GM12878 (cell line): ENCODE results near the gene POLD1. TPM values are rescaled to one million over a fixed set of nuclear protein-coding genes. Genes with fewer than 3 reads are reported as not detected.

Experiments
- ATF2 ChIP-seq: IDR thresholded peaks from 2 replicates; pipeline ENCODE4 v1.6.1; 2012; ENCODE audit warnings: low read length, inconsistent platforms
- CBX5 ChIP-seq: sonication (generic); IDR thresholded peaks from 2 replicates; pipeline ENCODE4 v1.6.1; 2016; ENCODE audit warnings: low read depth, moderate library complexity, mild to moderate bottlenecking, inconsistent platforms
- FOXM1 ChIP-seq: IDR thresholded peaks from 2 replicates; pipeline ENCODE4 v1.6.1; 2012; ENCODE audit warnings: low read depth, mild to moderate bottlenecking, inconsistent platforms, low read length, moderate library complexity
- HDAC2 ChIP-seq: fragments of 200-600 bp; sonication (generic); IDR thresholded peaks from 2 replicates; pipeline ENCODE4 v1.6.1; 2017
- MYC ChIP-seq: IDR thresholded peaks from 2 replicates; pipeline ENCODE4 v1.6.1; 2011; ENCODE audit warnings: mild to moderate bottlenecking, low read length, moderate library complexity, inconsistent platforms; ENCODE audit not compliant: insufficient read depth, insufficient replicate concordance, insufficient read length, severe bottlenecking
- NFIC ChIP-seq: IDR thresholded peaks from 2 replicates; pipeline ENCODE4 v1.6.1; 2012; ENCODE audit warnings: low read depth, mild to moderate bottlenecking, inconsistent platforms, low read length, moderate library complexity
- NFYA ChIP-seq: IDR thresholded peaks from 2 replicates; pipeline ENCODE4 v1.6.1; 2011; ENCODE audit warnings: low read depth, mild to moderate bottlenecking, low read length, improper control_type of control experiment, borderline replicate concordance
- RAD21 ChIP-seq: IDR thresholded peaks from 2 replicates; pipeline ENCODE4 v1.6.1; 2011; ENCODE audit warnings: mild to moderate bottlenecking, low read depth, low read length, moderate library complexity; ENCODE audit not compliant: insufficient read depth
- RFX5 ChIP-seq: IDR thresholded peaks from 2 replicates; pipeline ENCODE4 v1.6.1; 2011; ENCODE audit warnings: low read depth, low read length, improper control_type of control experiment
- SP1 ChIP-seq: IDR thresholded peaks from one replicate; pipeline ENCODE4 v1.6.1; 2011; ENCODE audit warnings: low read depth, low read length
- SRF ChIP-seq, 2 experiments: IDR thresholded peaks; 2 replicates each; pipeline ENCODE4 v1.6.1; 2011; ENCODE audit warnings: low read depth in 2 of 2, low read length in 2 of 2, mild to moderate bottlenecking in 1 of 2, moderate library complexity in 1 of 2
- TAF1 ChIP-seq: IDR thresholded peaks from 2 replicates; pipeline ENCODE4 v1.6.1; 2011; ENCODE audit warnings: mild to moderate bottlenecking, low read depth, low read length, borderline replicate concordance
- USF2 ChIP-seq: IDR thresholded peaks from 2 replicates; pipeline ENCODE4 v1.6.1; 2011; ENCODE audit warnings: low read depth, low read length, improper control_type of control experiment, borderline replicate concordance
- YY1 ChIP-seq: IDR thresholded peaks from 2 replicates; pipeline ENCODE4 v1.6.1; 2011; ENCODE audit warnings: low read depth, mild to moderate bottlenecking, low read length
- ZBTB4 ChIP-seq: fragments of 450-650 bp; formaldehyde crosslinking; IDR thresholded peaks from 2 replicates; pipeline ENCODE4 v1.4.0; 2022; ENCODE audit warnings: mild to moderate bottlenecking, moderate library complexity
- polyA plus RNA-seq, 11 experiments: library from polyadenylated mRNA; depleted of rRNA in 4 of 11; unstranded in 6 of 11; stranded (reverse) in 5 of 11; fragments of >200 nt; fragmentation: Nextera tagmentation in 4 of 11; fragmentation: Illumina TruSeq in 1 of 11; extraction: Ambion mirVana in 4 of 11; extraction: Trizol in 1 of 11; gene quantifications; 1 replicate in 1 of 11; 2 replicates in 10 of 11; pipeline versions ENCODE4 v1.2.1 to v1.2.3, GENCODE V29; 2011 to 2016; ENCODE audit warnings: inconsistent platforms in 2 of 11, missing spikeins in 2 of 11, low read depth in 1 of 11
- total RNA-seq, 4 experiments: library from RNA; depleted of rRNA in 3 of 4; stranded (reverse); fragments of >200 nt in 3 of 4; fragmentation: Illumina TruSeq in 1 of 4; extraction: Trizol in 1 of 4; gene quantifications; 2 replicates each; pipeline versions ENCODE4 v1.2.1 to v1.2.3, GENCODE V29; 2013 to 2021
- TF ChIP-seq, protein P1 (sequence below): IDR thresholded peaks from 2 replicates; pipeline ENCODE4 v1.6.1; 2011; ENCODE audit warnings: mild to moderate bottlenecking, low read depth, low read length, moderate library complexity; ENCODE audit not compliant: insufficient replicate concordance
- TF ChIP-seq, protein P2 (sequence below): fragments of 450-650 bp; IDR thresholded peaks from 2 replicates; pipeline ENCODE4 v1.6.1; 2016; ENCODE audit warnings: mild to moderate bottlenecking
- TF ChIP-seq, protein P3 (sequence below): fragments of 450-650 bp; IDR thresholded peaks from 2 replicates; pipeline ENCODE4 v1.6.1; 2017; ENCODE audit warnings: low read depth, mild to moderate bottlenecking, moderate library complexity

The POLD1 gene
- total and polyA plus RNA-seq, 10 of the 15 experiments (the other 5 are each of a cell fraction or from before 2014, with no cell fraction given): 0.76 to 165 (median 63.4) TPM

DNA sequence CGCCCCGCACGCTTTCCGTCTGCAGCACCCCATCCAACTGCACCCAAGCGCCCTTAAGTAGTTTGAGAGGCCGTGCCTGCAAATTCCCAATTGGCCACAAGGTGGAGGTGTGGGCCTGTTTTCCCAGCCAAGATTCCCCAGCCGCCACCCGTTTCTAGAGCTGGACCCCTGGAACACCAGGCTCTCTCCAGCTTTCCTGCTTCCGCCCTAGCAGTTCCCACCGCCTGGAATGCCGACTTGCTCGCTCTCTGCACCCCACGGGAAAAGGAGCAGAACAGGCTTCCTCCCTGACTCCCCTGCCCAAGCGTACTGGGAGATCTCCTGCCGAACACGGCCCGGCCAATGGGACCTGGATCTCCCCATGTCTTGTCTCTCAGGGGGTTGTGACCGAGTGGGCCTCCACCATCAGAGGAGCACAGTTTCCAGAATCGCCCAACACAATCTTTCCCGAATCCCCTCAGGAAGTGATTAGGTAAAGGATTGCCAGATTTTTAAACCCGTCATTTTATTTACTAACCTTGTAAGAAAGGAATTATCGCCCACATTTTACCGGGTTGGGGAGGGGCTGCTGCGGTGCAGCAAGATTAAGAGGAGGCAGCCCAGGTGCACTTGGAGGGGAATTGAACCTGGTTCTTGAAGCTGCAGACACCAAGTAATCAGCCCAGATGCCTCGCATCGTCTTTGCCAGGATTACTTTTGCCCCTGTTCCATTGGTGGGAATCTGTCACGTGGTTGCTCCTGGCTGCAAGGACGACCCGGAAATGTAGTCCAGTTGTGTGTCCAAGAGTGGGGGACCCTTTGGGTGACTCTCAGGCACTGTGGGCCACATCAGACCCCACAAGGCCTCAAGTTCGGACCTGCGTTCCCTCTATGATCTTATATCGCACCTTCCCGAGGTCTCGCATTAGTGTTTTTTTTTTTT, 15.2 kb upstream of the POLD1 start (continued):
- TF ChIP-seq MYC: no peak
- TF ChIP-seq USF2: peak; percentile 79
- no peak for TF ChIP-seq HDAC2
- TF ChIP-seq, protein P1, sequence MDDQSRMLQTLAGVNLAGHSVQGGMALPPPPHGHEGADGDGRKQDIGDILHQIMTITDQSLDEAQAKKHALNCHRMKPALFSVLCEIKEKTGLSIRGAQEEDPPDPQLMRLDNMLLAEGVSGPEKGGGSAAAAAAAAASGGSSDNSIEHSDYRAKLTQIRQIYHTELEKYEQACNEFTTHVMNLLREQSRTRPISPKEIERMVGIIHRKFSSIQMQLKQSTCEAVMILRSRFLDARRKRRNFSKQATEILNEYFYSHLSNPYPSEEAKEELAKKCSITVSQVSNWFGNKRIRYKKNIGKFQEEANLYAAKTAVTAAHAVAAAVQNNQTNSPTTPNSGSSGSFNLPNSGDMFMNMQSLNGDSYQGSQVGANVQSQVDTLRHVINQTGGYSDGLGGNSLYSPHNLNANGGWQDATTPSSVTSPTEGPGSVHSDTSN: no peak
- TF ChIP-seq SP1: peak; percentile 78
- no peak for TF ChIP-seq SRF (IDR thresholded peaks at IDR 0.05; ENCODE audit: low read depth in 2 of 2, low read length in 2 of 2)
- TF ChIP-seq TAF1: peak; percentile 71
- 0 out of 2 replicates have a peak, but pooled peaks have one; percentile 19 for TF ChIP-seq YY1
- TF ChIP-seq CBX5: no peak
- no peak for TF ChIP-seq FOXM1
- 0 out of 2 replicates have a peak, but pooled peaks have one; percentile 13 for TF ChIP-seq ZBTB4 (CRISPR knock-in tag)
- TF ChIP-seq, protein P2, sequence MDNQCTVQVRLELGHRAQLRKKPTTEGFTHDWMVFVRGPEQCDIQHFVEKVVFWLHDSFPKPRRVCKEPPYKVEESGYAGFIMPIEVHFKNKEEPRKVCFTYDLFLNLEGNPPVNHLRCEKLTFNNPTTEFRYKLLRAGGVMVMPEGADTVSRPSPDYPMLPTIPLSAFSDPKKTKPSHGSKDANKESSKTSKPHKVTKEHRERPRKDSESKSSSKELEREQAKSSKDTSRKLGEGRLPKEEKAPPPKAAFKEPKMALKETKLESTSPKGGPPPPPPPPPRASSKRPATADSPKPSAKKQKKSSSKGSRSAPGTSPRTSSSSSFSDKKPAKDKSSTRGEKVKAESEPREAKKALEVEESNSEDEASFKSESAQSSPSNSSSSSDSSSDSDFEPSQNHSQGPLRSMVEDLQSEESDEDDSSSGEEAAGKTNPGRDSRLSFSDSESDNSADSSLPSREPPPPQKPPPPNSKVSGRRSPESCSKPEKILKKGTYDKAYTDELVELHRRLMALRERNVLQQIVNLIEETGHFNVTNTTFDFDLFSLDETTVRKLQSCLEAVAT: 0 out of 2 replicates have a peak, but pooled peaks have one; percentile 17
- TF ChIP-seq RFX5: no peak
- TF ChIP-seq, protein P3, sequence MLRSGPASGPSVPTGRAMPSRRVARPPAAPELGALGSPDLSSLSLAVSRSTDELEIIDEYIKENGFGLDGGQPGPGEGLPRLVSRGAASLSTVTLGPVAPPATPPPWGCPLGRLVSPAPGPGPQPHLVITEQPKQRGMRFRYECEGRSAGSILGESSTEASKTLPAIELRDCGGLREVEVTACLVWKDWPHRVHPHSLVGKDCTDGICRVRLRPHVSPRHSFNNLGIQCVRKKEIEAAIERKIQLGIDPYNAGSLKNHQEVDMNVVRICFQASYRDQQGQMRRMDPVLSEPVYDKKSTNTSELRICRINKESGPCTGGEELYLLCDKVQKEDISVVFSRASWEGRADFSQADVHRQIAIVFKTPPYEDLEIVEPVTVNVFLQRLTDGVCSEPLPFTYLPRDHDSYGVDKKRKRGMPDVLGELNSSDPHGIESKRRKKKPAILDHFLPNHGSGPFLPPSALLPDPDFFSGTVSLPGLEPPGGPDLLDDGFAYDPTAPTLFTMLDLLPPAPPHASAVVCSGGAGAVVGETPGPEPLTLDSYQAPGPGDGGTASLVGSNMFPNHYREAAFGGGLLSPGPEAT: peak; percentile 97
- TF ChIP-seq RAD21: peak; percentile 77
- no peak for TF ChIP-seq NFYA
- TF ChIP-seq ATF2: no peak
- no peak for TF ChIP-seq NFIC
